K562 (cell line): ENCODE measurements around the gene RSPH9. TPM values are rescaled to one million over a fixed set of nuclear protein-coding genes. Genes with fewer than 3 reads are reported as not detected.
A peak's percentile ranks its signal among the peaks of the same experiment; 100 is the strongest.

ENCODE experiments used
- KAT8 ChIP-seq: fragments of 450-650 bp; IDR thresholded peaks from 2 replicates; pipeline ENCODE4 v1.6.1; 2016; ENCODE audit warnings: low read depth, mild to moderate bottlenecking
- MAFF ChIP-seq: IDR thresholded peaks from 2 replicates; pipeline ENCODE4 v1.6.1; 2012; ENCODE audit warnings: low read length, improper control_type of control experiment
- MCM3 ChIP-seq: fragments of 450-650 bp; IDR thresholded peaks from 2 replicates; pipeline ENCODE4 v1.6.1; 2016
- MED1 ChIP-seq: sonication (generic); formaldehyde crosslinking; IDR thresholded peaks from 2 replicates; pipeline ENCODE4 v1.8.1; 2023; ENCODE audit warnings: missing genetic modification reagents, borderline replicate concordance
- NCOA4 ChIP-seq: fragments of 450-650 bp; IDR thresholded peaks from 2 replicates; pipeline ENCODE4 v1.6.1; 2018; ENCODE audit warnings: mild to moderate bottlenecking; ENCODE audit not compliant: partially characterized antibody
- PHB2 ChIP-seq: fragments of 450-650 bp; IDR thresholded peaks from 2 replicates; pipeline ENCODE4 v1.6.1; 2017; ENCODE audit warnings: low read depth
- TCF7 ChIP-seq: sonication (generic); IDR thresholded peaks from 2 replicates; pipeline ENCODE4 v1.6.1; 2016; ENCODE audit warnings: antibody characterized with exemption, borderline replicate concordance
- YY1 ChIP-seq, 3 experiments: IDR thresholded peaks; 2 replicates each; pipeline ENCODE4 v1.6.1; 2011; ENCODE audit warnings: low read length in 2 of 3, mild to moderate bottlenecking in 2 of 3, moderate library complexity in 2 of 3, borderline replicate concordance in 1 of 3, control low read depth in 1 of 3, low read depth in 1 of 3; ENCODE audit not compliant: insufficient read depth in 3 of 3, insufficient replicate concordance in 2 of 3, control insufficient read depth in 1 of 3, insufficient read length in 1 of 3; ENCODE audit errors: extremely low read depth in 1 of 3
- ZBTB17 ChIP-seq: fragments of 450-650 bp; formaldehyde crosslinking; IDR thresholded peaks from 2 replicates; pipeline ENCODE4 v1.4.0; 2020; ENCODE audit warnings: mild to moderate bottlenecking
- ZNF384 ChIP-seq: IDR thresholded peaks from 2 replicates; pipeline ENCODE4 v1.6.1; 2012; ENCODE audit warnings: low read depth, low read length, improper control_type of control experiment
- polyA plus RNA-seq, 8 experiments: library from polyadenylated mRNA; depleted of rRNA in 4 of 8; stranded (reverse) in 5 of 8; unstranded in 3 of 8; fragments of >200 nt; fragmentation: Nextera tagmentation in 2 of 8; fragmentation: Illumina TruSeq in 1 of 8; extraction: Ambion mirVana in 2 of 8; extraction: Trizol in 1 of 8; gene quantifications; 2 replicates each; pipeline versions ENCODE4 v1.2.1 to v1.2.3, GENCODE V29; 2011 to 2014; ENCODE audit warnings: inconsistent platforms in 1 of 8, missing spikeins in 1 of 8
- total RNA-seq, 7 experiments: library from RNA; depleted of rRNA in 6 of 7; stranded (reverse); fragments of >200 nt in 6 of 7; fragmentation: Illumina TruSeq in 2 of 7; extraction: Trizol in 2 of 7; gene quantifications; 2 replicates each; pipeline versions ENCODE4 v1.2.1 to v1.2.3, GENCODE V29; 2011 to 2021; ENCODE audit warnings: low replicate concordance in 1 of 7
- TF ChIP-seq, protein P1 (sequence below), 2 experiments: fragments of 450-650 bp in 1 of 2; sonication (generic) in 1 of 2; formaldehyde crosslinking in 1 of 2; IDR thresholded peaks; 2 replicates each; pipeline versions ENCODE4 v1.7.1 to v1.9.0; 2016 to 2022; ENCODE audit warnings: inconsistent platforms in 1 of 2, mild to moderate bottlenecking in 1 of 2, missing genetic modification reagents in 1 of 2
- TF ChIP-seq, protein P2 (sequence below), 3 experiments: IDR thresholded peaks in 2 of 3; conservative IDR thresholded peaks in 1 of 3; 2 replicates each; pipeline ENCODE4 v1.5.1; 2011 to 2012; ENCODE audit warnings: low read length in 3 of 3, mild to moderate bottlenecking in 3 of 3, control low read depth in 2 of 3, improper control_type of control experiment in 1 of 3, inconsistent platforms in 1 of 3, low read depth in 1 of 3, mixed read lengths in 1 of 3, moderate library complexity in 1 of 3; ENCODE audit not compliant: insufficient read depth in 2 of 3
- TF ChIP-seq, protein P3 (sequence below): sonication (generic); IDR thresholded peaks from 2 replicates; pipeline ENCODE4 v1.6.1; 2016

RSPH9 gene
- total and polyA plus RNA-seq, 9 of the 15 experiments (the other 6 are each of a cell fraction or from before 2014, with no cell fraction given): 0.05 to 0.60 (median 0.39) TPM; not detected in 6

DNA sequence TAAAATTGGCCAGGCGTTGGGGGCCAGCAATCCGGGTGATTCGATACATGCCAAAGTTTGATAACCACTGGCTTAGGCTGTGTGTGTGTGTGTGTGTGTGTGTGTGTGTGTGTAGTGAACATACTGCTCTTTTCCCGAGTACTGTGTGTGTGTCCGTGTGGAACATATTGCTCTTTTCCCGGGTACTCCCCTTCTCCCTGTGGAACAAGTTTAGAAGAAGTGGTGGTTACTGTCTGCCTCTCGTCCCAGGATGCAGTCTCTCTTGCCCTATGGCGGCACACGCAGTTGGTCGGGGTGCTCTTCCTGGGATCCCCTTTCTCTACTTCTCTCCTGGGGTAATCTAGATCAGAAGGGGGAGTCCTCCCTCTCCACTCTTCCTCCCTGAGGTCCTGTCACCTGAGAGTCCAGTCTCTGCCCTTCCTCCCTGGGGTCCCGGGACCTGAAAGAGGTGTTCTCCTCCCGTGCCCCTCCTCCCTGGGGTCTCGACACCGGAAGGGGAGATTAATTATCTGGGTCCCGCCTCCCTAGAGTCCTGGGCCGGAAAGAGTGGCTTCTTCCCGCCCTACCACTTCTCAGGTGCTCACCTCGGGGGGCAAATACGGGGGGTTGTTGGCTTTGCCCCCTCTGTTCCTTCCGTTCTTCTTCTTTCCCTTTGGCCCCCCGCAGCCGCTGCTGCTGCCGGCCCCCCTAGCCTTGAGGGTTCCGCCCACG is 16.3 kb upstream of the RSPH9 start (continued):
- TF ChIP-seq, protein P1, sequence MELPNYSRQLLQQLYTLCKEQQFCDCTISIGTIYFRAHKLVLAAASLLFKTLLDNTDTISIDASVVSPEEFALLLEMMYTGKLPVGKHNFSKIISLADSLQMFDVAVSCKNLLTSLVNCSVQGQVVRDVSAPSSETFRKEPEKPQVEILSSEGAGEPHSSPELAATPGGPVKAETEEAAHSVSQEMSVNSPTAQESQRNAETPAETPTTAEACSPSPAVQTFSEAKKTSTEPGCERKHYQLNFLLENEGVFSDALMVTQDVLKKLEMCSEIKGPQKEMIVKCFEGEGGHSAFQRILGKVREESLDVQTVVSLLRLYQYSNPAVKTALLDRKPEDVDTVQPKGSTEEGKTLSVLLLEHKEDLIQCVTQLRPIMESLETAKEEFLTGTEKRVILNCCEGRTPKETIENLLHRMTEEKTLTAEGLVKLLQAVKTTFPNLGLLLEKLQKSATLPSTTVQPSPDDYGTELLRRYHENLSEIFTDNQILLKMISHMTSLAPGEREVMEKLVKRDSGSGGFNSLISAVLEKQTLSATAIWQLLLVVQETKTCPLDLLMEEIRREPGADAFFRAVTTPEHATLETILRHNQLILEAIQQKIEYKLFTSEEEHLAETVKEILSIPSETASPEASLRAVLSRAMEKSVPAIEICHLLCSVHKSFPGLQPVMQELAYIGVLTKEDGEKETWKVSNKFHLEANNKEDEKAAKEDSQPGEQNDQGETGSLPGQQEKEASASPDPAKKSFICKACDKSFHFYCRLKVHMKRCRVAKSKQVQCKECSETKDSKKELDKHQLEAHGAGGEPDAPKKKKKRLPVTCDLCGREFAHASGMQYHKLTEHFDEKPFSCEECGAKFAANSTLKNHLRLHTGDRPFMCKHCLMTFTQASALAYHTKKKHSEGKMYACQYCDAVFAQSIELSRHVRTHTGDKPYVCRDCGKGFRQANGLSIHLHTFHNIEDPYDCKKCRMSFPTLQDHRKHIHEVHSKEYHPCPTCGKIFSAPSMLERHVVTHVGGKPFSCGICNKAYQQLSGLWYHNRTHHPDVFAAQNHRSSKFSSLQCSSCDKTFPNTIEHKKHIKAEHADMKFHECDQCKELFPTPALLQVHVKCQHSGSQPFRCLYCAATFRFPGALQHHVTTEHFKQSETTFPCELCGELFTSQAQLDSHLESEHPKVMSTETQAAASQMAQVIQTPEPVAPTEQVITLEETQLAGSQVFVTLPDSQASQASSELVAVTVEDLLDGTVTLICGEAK (IDR thresholded peaks at IDR 0.05): peak; percentile 65
- TF ChIP-seq, protein P1 (CRISPR knock-in tag; IDR thresholded peaks at IDR 0.05): peak; percentile 45; the same call in 1 of the 2 replicates
- TF ChIP-seq, protein P2, sequence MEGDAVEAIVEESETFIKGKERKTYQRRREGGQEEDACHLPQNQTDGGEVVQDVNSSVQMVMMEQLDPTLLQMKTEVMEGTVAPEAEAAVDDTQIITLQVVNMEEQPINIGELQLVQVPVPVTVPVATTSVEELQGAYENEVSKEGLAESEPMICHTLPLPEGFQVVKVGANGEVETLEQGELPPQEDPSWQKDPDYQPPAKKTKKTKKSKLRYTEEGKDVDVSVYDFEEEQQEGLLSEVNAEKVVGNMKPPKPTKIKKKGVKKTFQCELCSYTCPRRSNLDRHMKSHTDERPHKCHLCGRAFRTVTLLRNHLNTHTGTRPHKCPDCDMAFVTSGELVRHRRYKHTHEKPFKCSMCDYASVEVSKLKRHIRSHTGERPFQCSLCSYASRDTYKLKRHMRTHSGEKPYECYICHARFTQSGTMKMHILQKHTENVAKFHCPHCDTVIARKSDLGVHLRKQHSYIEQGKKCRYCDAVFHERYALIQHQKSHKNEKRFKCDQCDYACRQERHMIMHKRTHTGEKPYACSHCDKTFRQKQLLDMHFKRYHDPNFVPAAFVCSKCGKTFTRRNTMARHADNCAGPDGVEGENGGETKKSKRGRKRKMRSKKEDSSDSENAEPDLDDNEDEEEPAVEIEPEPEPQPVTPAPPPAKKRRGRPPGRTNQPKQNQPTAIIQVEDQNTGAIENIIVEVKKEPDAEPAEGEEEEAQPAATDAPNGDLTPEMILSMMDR (IDR thresholded peaks at IDR 0.05 in 2 of 3, conservative IDR thresholded peaks at IDR 0.05 in 1 of 3; ENCODE audit: insufficient read depth in 2 of 3, low read depth in 1 of 3, low read length in 3 of 3): no peak
- TF ChIP-seq ZNF384: no peak
- TF ChIP-seq MED1 (CRISPR knock-in tag): no peak
- no peak for TF ChIP-seq MAFF
- TF ChIP-seq, protein P3, sequence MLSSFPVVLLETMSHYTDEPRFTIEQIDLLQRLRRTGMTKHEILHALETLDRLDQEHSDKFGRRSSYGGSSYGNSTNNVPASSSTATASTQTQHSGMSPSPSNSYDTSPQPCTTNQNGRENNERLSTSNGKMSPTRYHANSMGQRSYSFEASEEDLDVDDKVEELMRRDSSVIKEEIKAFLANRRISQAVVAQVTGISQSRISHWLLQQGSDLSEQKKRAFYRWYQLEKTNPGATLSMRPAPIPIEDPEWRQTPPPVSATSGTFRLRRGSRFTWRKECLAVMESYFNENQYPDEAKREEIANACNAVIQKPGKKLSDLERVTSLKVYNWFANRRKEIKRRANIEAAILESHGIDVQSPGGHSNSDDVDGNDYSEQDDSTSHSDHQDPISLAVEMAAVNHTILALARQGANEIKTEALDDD: no peak
- TF ChIP-seq TCF7: no peak
- peak; percentile 74; the same call in 1 of the 2 replicates for TF ChIP-seq ZBTB17 (CRISPR knock-in tag)
- no peak for TF ChIP-seq MCM3
- TF ChIP-seq YY1 (IDR thresholded peaks at IDR 0.05; ENCODE audit: borderline replicate concordance in 1 of 3, control insufficient read depth in 1 of 3, extremely low read depth in 1 of 3, insufficient read depth in 3 of 3, insufficient read length in 1 of 3, insufficient replicate concordance in 2 of 3, low read depth in 1 of 3, low read length in 2 of 3): peak in 2 of 3 experiments; percentile 14 to 77
- TF ChIP-seq NCOA4: no peak
- no peak for TF ChIP-seq KAT8
- TF ChIP-seq PHB2: 0 out of 2 replicates have a peak, but pooled peaks have one; percentile 23
